SK-N-SH (cell line): ENCODE data around the gene CYP27A1. TPM values are rescaled to one million over a fixed set of nuclear protein-coding genes. Genes with fewer than 3 reads are reported as not detected.

Source experiments
- CTCF ChIA-PET: fragments of 300-600, 350-600 bp; formaldehyde crosslinking; extraction: SDS; loops from one replicate; lab custom pipeline; 2021; lab: Yijun Ruan, JAX
- POLR2A ChIA-PET: fragments of 350-600 bp; sonication (Branson Sonifier 250); formaldehyde crosslinking; extraction: SDS; loops from one replicate; lab custom pipeline; 2020; ENCODE audit warnings: antibody characterized with exemption, inconsistent platforms; lab: Yijun Ruan, JAX
- DNase-seq: peaks from one replicate; pipeline ENCODE4 v3.0.0; 2012
- H2AFZ ChIP-seq: fragments of 200-600 bp; sonication (generic); 2 replicates; pipeline ENCODE4 v1.8.1; 2016; ENCODE audit warnings: antibody characterized with exemption, mild to moderate bottlenecking, low read depth
- H3F3A ChIP-seq: fragments of 200-600 bp; sonication (generic); replicated peaks from 2 replicates; pipeline ENCODE3; 2016; ENCODE audit warnings: antibody characterized with exemption, mild to moderate bottlenecking; ENCODE audit not compliant: insufficient read depth
- H3K27ac ChIP-seq, 2 experiments: fragments of 200-500 bp in 1 of 2; fragments of 200-600 bp in 1 of 2; sonication (Bioruptor generic) in 1 of 2; sonication (generic), shearing (Covaris generic) in 1 of 2; 2 replicates each; pipeline versions ENCODE4 v1.5.1 to v1.6.1; 2014 to 2016; ENCODE audit warnings: low read depth in 2 of 2, inconsistent platforms in 1 of 2, low read length in 1 of 2, mild to moderate bottlenecking in 1 of 2, mixed read lengths in 1 of 2
- H3K27me3 ChIP-seq: fragments of 200-600 bp; sonication (generic), shearing (Covaris generic); 2 replicates; pipeline ENCODE4 v1.6.1; 2016; ENCODE audit warnings: mixed run types; ENCODE audit not compliant: insufficient read depth
- H3K36me3 ChIP-seq, 2 experiments: fragments of 200-500 bp in 1 of 2; fragments of 200-600 bp in 1 of 2; sonication (Bioruptor generic) in 1 of 2; sonication (generic) in 1 of 2; replicated peaks in 1 of 2; 2 replicates each; pipeline versions ENCODE3 to v1.5.1; 2014 to 2016; ENCODE audit warnings: low read length in 1 of 2, mild to moderate bottlenecking in 1 of 2; ENCODE audit not compliant: insufficient read depth in 2 of 2, control insufficient read depth in 1 of 2
- H3K4me1 ChIP-seq, 2 experiments: fragments of 200-500 bp in 1 of 2; fragments of 200-600 bp in 1 of 2; sonication (Bioruptor generic) in 1 of 2; sonication (generic), shearing (Covaris generic) in 1 of 2; 2 replicates each; pipeline versions ENCODE4 v1.5.1 to v1.6.1; 2014 to 2016; ENCODE audit warnings: low read depth in 1 of 2, low read length in 1 of 2, mixed run types in 1 of 2; ENCODE audit not compliant: insufficient read depth in 2 of 2, control insufficient read depth in 1 of 2
- H3K4me2 ChIP-seq: fragments of 200-600 bp; sonication (generic), shearing (Covaris generic); 2 replicates; pipeline ENCODE4 v1.6.1; 2017; ENCODE audit warnings: mixed run types
- H3K4me3 ChIP-seq, 2 experiments: fragments of 200-500 bp in 1 of 2; fragments of 200-600 bp in 1 of 2; sonication (Bioruptor generic) in 1 of 2; sonication (generic), shearing (Covaris generic) in 1 of 2; 2 replicates each; pipeline versions ENCODE4 v1.5.1 to v1.8.1; 2014 to 2016; ENCODE audit warnings: low read depth in 2 of 2, inconsistent platforms in 1 of 2, low read length in 1 of 2, mild to moderate bottlenecking in 1 of 2, mixed read lengths in 1 of 2, moderate library complexity in 1 of 2
- H3K79me2 ChIP-seq: fragments of 200-600 bp; sonication (generic); 2 replicates; pipeline ENCODE4 v1.8.1; 2017; ENCODE audit warnings: mild to moderate bottlenecking; ENCODE audit not compliant: insufficient read depth
- H3K9ac ChIP-seq: fragments of 200-600 bp; sonication (generic); 2 replicates; pipeline ENCODE4 v1.6.1; 2017; ENCODE audit warnings: mixed run types
- H3K9me2 ChIP-seq: fragments of 200-600 bp; sonication (generic); 2 replicates; pipeline ENCODE4 v1.6.1; 2017; ENCODE audit warnings: mixed run types
- H3K9me3 ChIP-seq: fragments of 200-600 bp; sonication (generic); 2 replicates; pipeline ENCODE4 v1.6.1; 2017; ENCODE audit warnings: mixed run types, mild to moderate bottlenecking, moderate library complexity
- H4K20me1 ChIP-seq: fragments of 200-600 bp; sonication (generic); 2 replicates; pipeline ENCODE4 v1.6.1; 2017; ENCODE audit warnings: mild to moderate bottlenecking, mixed run types; ENCODE audit not compliant: insufficient read depth
- EP300 ChIP-seq, 2 experiments: IDR thresholded peaks; 2 replicates each; pipeline versions ENCODE4 v1.4.0 to v1.6.1; 2012; ENCODE audit warnings: borderline replicate concordance in 1 of 2, low read depth in 1 of 2, low read length in 1 of 2
- FOSL2 ChIP-seq: IDR thresholded peaks from 2 replicates; pipeline ENCODE4 v1.4.0; 2012; ENCODE audit warnings: low read depth, mild to moderate bottlenecking, moderate library complexity, borderline replicate concordance
- FOXM1 ChIP-seq: IDR thresholded peaks from 2 replicates; pipeline ENCODE4 v1.4.0; 2012; ENCODE audit warnings: low read depth, mild to moderate bottlenecking
- JUND ChIP-seq: IDR thresholded peaks from 2 replicates; pipeline ENCODE4 v1.4.0; 2012
- MEF2A ChIP-seq: IDR thresholded peaks from 2 replicates; pipeline ENCODE4 v1.4.0; 2012; ENCODE audit warnings: low read depth, borderline replicate concordance
- POLR2AphosphoS5 ChIP-seq: IDR thresholded peaks from 2 replicates; pipeline ENCODE4 v1.6.1; 2012; ENCODE audit warnings: low read depth, low read length
- RAD21 ChIP-seq: IDR thresholded peaks from 2 replicates; pipeline ENCODE4 v1.6.1; 2012; ENCODE audit warnings: mild to moderate bottlenecking, low read length
- TAF1 ChIP-seq: IDR thresholded peaks from 2 replicates; pipeline ENCODE4 v1.6.1; 2012; ENCODE audit warnings: low read depth, mild to moderate bottlenecking, low read length, moderate library complexity, borderline replicate concordance
- WGBS: methylation state at CpG from one replicate; pipeline ENCODE4 v1.1.6; 2017; ENCODE audit warnings: low lambda C conversion rate; 5-methylcytosine and 5-hydroxymethylcytosine counted together
- polyA plus RNA-seq, 3 experiments: library from polyadenylated mRNA; depleted of rRNA; stranded (reverse); fragments of >200 nt; gene quantifications; 2 replicates each; pipeline ENCODE4 v1.2.3, GENCODE V29; 2012
- TF ChIP-seq, protein P1 (sequence below): IDR thresholded peaks from 2 replicates; pipeline ENCODE4 v1.4.0; 2012; ENCODE audit warnings: low read depth
- TF ChIP-seq, protein P2 (sequence below): IDR thresholded peaks from 2 replicates; pipeline ENCODE4 v1.4.0; 2012; ENCODE audit warnings: low read depth, borderline replicate concordance
- TF ChIP-seq, protein P3 (sequence below): IDR thresholded peaks from 2 replicates; pipeline ENCODE4 v1.4.0; 2012; ENCODE audit warnings: low read depth, borderline replicate concordance
- TF ChIP-seq, protein P4 (sequence below): IDR thresholded peaks from 2 replicates; pipeline ENCODE4; 2012
- TF ChIP-seq, protein P5 (sequence below): fragments of 150-350 bp; IDR thresholded peaks from 2 replicates; pipeline ENCODE4 v1.6.1; 2017; ENCODE audit warnings: antibody characterized with exemption, low read length, low read depth, borderline replicate concordance
- TF ChIP-seq, protein P6 (sequence below): IDR thresholded peaks from 2 replicates; pipeline ENCODE4 v1.6.1; 2012; ENCODE audit warnings: mild to moderate bottlenecking, low read depth, low read length, moderate library complexity

The CYP27A1 gene
- polyA plus RNA-seq, 1 of the 3 experiments (the other 2 are of a cell fraction), result 0.54 TPM

DNA sequence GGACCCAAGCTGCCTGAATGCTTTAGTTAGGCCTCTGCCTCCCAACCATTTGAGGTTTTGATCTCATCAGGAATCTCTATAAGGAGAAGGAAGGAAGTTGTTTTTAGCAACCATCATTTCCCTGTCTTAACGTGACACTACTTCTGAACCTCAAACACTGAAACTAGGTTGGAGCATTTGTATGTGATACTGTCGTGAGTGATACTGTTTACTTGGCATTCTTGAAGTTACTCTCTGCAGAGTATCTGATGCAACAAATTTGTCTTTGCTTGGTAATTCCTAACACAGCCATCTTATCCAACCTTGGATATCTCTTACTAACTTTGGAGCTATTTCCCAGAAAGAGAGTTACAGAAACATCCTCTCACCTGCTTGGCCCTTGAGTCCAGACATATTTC, 49.2 kb upstream of the CYP27A1 start:
- H3K79me2 ChIP-seq, result peaks cover 69% of the 10 kb centered on the region

More for the DNA sequence above, 49.2 kb upstream of the CYP27A1 start:
- WGBS, result 88% methylated on average over 2 of the region's 2 CpGs
- H3K27me3 ChIP-seq, result no peaks in the 10 kb centered on the region
- CTCF ChIA-PET, result interaction anchor here (0.6 kb wide), 1 partner anchor 19 kb away, joined by 3 read pairs; no protein-coding TSS in a partner anchor
- H3K27ac ChIP-seq, result peak overlapping the region in 1 of 2 experiments; percentile 98; a peak in 2 of 4 replicates
- no peaks in the 10 kb centered on the region for H3K9me2 ChIP-seq
- H3K9ac ChIP-seq, result 0 out of 2 replicates have a peak overlapping the region, but pooled peaks have one; percentile 51
- no peak overlapping the region for H3K4me2 ChIP-seq
- H3K4me3 ChIP-seq, result no peak overlapping the region
- H3F3A ChIP-seq, result peaks cover 22% of the 10 kb centered on the region
- peaks cover 0 to 26% of the 10 kb centered on the region in 2 experiments; a peak in 2 of 4 replicates for H3K4me1 ChIP-seq
- no peaks in the 10 kb centered on the region for H4K20me1 ChIP-seq
- H2AFZ ChIP-seq, result no peak overlapping the region
- TF ChIP-seq, protein P1, sequence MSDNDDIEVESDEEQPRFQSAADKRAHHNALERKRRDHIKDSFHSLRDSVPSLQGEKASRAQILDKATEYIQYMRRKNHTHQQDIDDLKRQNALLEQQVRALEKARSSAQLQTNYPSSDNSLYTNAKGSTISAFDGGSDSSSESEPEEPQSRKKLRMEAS, result no peak
- TF ChIP-seq, protein P2, sequence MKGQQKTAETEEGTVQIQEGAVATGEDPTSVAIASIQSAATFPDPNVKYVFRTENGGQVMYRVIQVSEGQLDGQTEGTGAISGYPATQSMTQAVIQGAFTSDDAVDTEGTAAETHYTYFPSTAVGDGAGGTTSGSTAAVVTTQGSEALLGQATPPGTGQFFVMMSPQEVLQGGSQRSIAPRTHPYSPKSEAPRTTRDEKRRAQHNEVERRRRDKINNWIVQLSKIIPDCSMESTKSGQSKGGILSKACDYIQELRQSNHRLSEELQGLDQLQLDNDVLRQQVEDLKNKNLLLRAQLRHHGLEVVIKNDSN, result no peak
- TF ChIP-seq, protein P3, sequence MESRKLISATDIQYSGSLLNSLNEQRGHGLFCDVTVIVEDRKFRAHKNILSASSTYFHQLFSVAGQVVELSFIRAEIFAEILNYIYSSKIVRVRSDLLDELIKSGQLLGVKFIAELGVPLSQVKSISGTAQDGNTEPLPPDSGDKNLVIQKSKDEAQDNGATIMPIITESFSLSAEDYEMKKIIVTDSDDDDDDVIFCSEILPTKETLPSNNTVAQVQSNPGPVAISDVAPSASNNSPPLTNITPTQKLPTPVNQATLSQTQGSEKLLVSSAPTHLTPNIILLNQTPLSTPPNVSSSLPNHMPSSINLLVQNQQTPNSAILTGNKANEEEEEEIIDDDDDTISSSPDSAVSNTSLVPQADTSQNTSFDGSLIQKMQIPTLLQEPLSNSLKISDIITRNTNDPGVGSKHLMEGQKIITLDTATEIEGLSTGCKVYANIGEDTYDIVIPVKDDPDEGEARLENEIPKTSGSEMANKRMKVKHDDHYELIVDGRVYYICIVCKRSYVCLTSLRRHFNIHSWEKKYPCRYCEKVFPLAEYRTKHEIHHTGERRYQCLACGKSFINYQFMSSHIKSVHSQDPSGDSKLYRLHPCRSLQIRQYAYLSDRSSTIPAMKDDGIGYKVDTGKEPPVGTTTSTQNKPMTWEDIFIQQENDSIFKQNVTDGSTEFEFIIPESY, result no peak
- TF ChIP-seq, protein P4, sequence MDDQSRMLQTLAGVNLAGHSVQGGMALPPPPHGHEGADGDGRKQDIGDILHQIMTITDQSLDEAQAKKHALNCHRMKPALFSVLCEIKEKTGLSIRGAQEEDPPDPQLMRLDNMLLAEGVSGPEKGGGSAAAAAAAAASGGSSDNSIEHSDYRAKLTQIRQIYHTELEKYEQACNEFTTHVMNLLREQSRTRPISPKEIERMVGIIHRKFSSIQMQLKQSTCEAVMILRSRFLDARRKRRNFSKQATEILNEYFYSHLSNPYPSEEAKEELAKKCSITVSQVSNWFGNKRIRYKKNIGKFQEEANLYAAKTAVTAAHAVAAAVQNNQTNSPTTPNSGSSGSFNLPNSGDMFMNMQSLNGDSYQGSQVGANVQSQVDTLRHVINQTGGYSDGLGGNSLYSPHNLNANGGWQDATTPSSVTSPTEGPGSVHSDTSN, result no peak
- TF ChIP-seq FOSL2 (no peak), JUND (no peak), TAF1 (no peak), EP300 (IDR thresholded peaks at IDR 0.05; ENCODE audit: borderline replicate concordance in 1 of 2, low read depth in 1 of 2, low read length in 1 of 2) (no peak), FOXM1 (no peak), MEF2A (no peak), RAD21 (no peak), POLR2AphosphoS5 (no peak)
- TF ChIP-seq, protein P5, sequence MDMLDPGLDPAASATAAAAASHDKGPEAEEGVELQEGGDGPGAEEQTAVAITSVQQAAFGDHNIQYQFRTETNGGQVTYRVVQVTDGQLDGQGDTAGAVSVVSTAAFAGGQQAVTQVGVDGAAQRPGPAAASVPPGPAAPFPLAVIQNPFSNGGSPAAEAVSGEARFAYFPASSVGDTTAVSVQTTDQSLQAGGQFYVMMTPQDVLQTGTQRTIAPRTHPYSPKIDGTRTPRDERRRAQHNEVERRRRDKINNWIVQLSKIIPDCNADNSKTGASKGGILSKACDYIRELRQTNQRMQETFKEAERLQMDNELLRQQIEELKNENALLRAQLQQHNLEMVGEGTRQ, result no peak
- TF ChIP-seq, protein P6, sequence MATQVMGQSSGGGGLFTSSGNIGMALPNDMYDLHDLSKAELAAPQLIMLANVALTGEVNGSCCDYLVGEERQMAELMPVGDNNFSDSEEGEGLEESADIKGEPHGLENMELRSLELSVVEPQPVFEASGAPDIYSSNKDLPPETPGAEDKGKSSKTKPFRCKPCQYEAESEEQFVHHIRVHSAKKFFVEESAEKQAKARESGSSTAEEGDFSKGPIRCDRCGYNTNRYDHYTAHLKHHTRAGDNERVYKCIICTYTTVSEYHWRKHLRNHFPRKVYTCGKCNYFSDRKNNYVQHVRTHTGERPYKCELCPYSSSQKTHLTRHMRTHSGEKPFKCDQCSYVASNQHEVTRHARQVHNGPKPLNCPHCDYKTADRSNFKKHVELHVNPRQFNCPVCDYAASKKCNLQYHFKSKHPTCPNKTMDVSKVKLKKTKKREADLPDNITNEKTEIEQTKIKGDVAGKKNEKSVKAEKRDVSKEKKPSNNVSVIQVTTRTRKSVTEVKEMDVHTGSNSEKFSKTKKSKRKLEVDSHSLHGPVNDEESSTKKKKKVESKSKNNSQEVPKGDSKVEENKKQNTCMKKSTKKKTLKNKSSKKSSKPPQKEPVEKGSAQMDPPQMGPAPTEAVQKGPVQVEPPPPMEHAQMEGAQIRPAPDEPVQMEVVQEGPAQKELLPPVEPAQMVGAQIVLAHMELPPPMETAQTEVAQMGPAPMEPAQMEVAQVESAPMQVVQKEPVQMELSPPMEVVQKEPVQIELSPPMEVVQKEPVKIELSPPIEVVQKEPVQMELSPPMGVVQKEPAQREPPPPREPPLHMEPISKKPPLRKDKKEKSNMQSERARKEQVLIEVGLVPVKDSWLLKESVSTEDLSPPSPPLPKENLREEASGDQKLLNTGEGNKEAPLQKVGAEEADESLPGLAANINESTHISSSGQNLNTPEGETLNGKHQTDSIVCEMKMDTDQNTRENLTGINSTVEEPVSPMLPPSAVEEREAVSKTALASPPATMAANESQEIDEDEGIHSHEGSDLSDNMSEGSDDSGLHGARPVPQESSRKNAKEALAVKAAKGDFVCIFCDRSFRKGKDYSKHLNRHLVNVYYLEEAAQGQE, result no peak
- peaks cover 5 to 8% of the 10 kb centered on the region in 2 experiments for H3K36me3 ChIP-seq
- DNase-seq, result no peak
- POLR2A ChIA-PET, result no interaction called here
- no peaks in the 10 kb centered on the region; the same call in 1 of the 2 replicates for H3K9me3 ChIP-seq
